Measurements from ENCODE around the gene CPSF4. TPM values are rescaled to one million over a fixed set of nuclear protein-coding genes. Genes with fewer than 3 reads are reported as not detected.
A peak's percentile ranks its signal among the peaks of the same experiment; 100 is the strongest.
"Not testable (repeated sequence)": the region's sequence is repeated elsewhere in the genome, so short reads cannot be mapped to it uniquely, and the experiment has no call there.

The CPSF4 gene
- total RNA-seq, 1 experiment from 2014 or later: 37.2 TPM

DNA sequence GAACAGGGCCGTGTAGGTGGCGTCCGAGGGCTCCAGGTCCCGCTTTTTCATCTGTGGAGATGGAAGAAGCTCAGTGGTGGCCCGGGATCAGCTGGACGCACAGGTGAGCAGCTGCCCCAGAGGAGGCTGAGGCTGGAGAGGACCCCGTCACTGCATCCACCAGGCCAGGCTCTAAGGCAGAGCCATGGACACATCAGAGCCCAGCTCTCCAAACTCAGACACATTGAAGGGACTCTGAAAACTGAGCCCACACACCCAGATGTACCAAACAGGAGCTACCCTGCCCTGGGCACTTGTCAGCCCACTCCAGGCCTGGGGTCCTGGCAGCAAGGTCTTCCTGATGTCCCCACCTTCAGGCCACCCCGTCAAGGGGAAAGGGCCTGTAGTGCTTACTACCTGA, 9.0 kb upstream of the CPSF4 start:
- no peaks in the 10 kb centered on the region for H3K27me3 Mint-ChIP-seq (ENCODE audit: unreplicated experiment)
- H3K27ac Mint-ChIP-seq (ENCODE audit: unreplicated experiment): no peak overlapping the region
- H3K9me3 Mint-ChIP-seq (ENCODE audit: low read depth, unreplicated experiment): no peaks in the 10 kb centered on the region
- BruUV-seq (replicated peaks): no TSS peak
- no peak for DNase-seq
- TF ChIP-seq, protein P1, sequence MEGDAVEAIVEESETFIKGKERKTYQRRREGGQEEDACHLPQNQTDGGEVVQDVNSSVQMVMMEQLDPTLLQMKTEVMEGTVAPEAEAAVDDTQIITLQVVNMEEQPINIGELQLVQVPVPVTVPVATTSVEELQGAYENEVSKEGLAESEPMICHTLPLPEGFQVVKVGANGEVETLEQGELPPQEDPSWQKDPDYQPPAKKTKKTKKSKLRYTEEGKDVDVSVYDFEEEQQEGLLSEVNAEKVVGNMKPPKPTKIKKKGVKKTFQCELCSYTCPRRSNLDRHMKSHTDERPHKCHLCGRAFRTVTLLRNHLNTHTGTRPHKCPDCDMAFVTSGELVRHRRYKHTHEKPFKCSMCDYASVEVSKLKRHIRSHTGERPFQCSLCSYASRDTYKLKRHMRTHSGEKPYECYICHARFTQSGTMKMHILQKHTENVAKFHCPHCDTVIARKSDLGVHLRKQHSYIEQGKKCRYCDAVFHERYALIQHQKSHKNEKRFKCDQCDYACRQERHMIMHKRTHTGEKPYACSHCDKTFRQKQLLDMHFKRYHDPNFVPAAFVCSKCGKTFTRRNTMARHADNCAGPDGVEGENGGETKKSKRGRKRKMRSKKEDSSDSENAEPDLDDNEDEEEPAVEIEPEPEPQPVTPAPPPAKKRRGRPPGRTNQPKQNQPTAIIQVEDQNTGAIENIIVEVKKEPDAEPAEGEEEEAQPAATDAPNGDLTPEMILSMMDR (IDR thresholded peaks at IDR 0.05; ENCODE audit: unreplicated experiment): no peak
- no peaks in the 10 kb centered on the region for H3K4me1 Mint-ChIP-seq (ENCODE audit: low read depth, unreplicated experiment)
- CTCF ChIA-PET: no interaction called here
- H3K36me3 Mint-ChIP-seq (ENCODE audit: insufficient read depth, unreplicated experiment): peaks cover 25% of the 10 kb centered on the region
- no peak overlapping the region for H3K4me3 Mint-ChIP-seq (ENCODE audit: low read depth, unreplicated experiment)
- intact Hi-C loops (cut with micrococcal nuclease; ENCODE audit: unreplicated experiment): no loop called here

DNA sequence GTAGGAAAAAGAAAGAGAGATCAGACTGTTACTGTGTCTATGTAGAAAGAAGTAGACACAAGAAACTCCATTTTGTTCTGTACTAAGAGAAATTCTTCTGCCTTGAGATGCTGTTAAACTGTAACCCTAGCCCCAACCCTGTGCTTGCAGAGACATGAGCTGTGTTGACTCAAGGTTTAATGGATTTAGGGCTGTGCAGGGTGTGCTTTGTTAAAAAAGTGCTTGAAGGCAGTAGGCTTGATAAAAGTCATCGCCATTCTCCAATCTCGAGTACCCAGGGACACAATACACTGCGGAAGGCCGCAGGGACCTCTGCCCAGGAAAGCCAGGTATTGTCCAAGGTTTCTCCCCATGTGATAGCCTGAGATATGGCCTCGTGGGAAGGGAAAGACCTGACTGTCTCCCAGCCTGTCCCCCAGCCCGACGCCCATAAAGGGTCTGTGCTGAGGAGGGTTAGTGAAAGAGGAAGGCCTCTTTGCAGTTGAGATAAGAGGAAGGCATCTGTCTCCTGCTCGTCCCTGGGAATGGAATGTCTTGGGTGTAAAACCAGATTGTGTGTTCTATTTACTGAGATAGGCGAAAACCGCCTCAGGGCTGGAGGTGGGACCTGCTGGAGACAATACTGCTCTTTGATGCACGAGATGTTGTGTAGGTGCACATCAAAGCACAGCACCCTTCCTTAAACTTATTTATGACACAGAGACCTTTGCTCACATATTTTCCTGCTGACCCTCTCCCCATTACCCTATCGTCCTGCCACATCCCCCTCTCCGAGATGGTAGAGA, 6.8 kb upstream of the CPSF4 start:
- CTCF ChIA-PET; H3K9me3 Mint-ChIP-seq (ENCODE audit: low read depth, unreplicated experiment); H3K27ac Mint-ChIP-seq (ENCODE audit: unreplicated experiment); intact Hi-C loops (cut with micrococcal nuclease; ENCODE audit: unreplicated experiment); DNase-seq; BruUV-seq (replicated peaks); H3K4me1 Mint-ChIP-seq (ENCODE audit: low read depth, unreplicated experiment); H3K27me3 Mint-ChIP-seq (ENCODE audit: unreplicated experiment); H3K4me3 Mint-ChIP-seq (ENCODE audit: low read depth, unreplicated experiment): not testable (repeated sequence)
- H3K36me3 Mint-ChIP-seq (ENCODE audit: insufficient read depth, unreplicated experiment): peaks cover 33% of the 10 kb centered on the region

DNA sequence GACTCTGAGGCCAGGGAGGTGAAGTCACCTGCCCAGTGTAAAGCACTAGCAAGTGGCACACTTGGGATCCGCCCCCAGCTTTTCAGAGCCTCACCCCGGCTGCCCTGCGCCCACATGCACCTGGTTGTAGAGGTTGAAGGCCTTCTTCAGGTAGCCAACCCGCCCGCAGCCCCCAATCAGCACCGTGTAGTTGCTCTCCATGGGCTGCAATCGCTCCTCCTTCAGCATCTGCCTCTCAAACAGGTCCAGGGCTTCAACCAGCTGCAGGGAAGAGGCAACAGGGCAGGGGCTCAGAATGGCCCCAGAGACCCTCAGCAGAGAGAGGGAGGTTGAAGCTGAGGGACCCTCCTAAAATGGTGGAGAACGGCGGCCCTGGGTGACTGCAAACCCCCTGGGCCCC, 5.6 kb upstream of the CPSF4 start:
- intact Hi-C loops (cut with micrococcal nuclease; ENCODE audit: unreplicated experiment): no loop called here
- TF ChIP-seq, protein P1 (IDR thresholded peaks at IDR 0.05; ENCODE audit: unreplicated experiment): no peak
- Mint-ChIP-seq H3K4me3 (ENCODE audit: low read depth, unreplicated experiment) (no peak overlapping the region), H3K27ac (ENCODE audit: unreplicated experiment) (no peak overlapping the region), H3K9me3 (ENCODE audit: low read depth, unreplicated experiment) (no peaks in the 10 kb centered on the region), H3K27me3 (ENCODE audit: unreplicated experiment) (no peaks in the 10 kb centered on the region), H3K4me1 (ENCODE audit: low read depth, unreplicated experiment) (no peaks in the 10 kb centered on the region), H3K36me3 (ENCODE audit: insufficient read depth, unreplicated experiment) (peaks cover 30% of the 10 kb centered on the region)
- DNase-seq: no peak
- BruUV-seq (replicated peaks): no TSS peak
- CTCF ChIA-PET: no interaction called here

DNA sequence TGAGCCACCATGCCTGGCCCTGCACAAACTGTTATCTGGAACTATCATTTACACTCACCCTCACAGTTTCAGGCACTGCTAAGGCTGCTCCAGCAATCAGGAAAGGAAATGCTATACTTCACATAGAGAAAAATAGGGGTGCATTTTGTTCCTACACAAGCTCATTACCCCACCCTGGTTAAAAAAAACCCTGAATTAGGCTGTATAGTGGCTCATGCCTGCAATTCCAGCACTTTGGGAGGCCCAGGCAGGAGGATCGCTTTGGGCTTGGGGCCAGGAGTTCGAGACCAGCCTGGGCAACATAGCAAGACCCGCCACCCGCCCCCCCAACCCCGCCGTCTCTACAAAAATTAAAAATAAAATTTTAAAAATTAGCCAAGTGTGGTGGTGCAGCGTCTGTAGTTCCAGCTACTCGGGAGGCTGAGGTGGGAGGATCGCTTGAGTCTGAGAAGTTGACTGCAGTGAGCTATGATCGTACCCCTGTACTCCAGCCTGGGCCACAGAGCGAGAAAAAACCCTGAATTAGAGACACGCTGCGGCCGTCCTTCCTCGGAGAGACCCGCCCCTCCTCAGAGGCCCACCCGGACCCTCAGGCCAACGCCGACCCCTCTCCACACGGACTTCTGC, 684 bp upstream of the CPSF4 start:
- CTCF ChIA-PET: no interaction called here
- TF ChIP-seq, protein P1 (IDR thresholded peaks at IDR 0.05; ENCODE audit: unreplicated experiment): no peak
- H3K36me3 Mint-ChIP-seq (ENCODE audit: insufficient read depth, unreplicated experiment): peaks cover 57% of the 10 kb centered on the region
- no TSS peak for BruUV-seq (replicated peaks)
- no peaks in the 10 kb centered on the region for H3K27me3 Mint-ChIP-seq (ENCODE audit: unreplicated experiment)
- H3K9me3 Mint-ChIP-seq (ENCODE audit: low read depth, unreplicated experiment): no peaks in the 10 kb centered on the region
- H3K4me1 Mint-ChIP-seq (ENCODE audit: low read depth, unreplicated experiment): no peaks in the 10 kb centered on the region
- no peak for DNase-seq
- intact Hi-C loops (cut with micrococcal nuclease; ENCODE audit: unreplicated experiment): no loop called here
- peak overlapping the region; percentile 89 for H3K27ac Mint-ChIP-seq (ENCODE audit: unreplicated experiment)
- peak overlapping the region; percentile 98 for H3K4me3 Mint-ChIP-seq (ENCODE audit: low read depth, unreplicated experiment)

DNA sequence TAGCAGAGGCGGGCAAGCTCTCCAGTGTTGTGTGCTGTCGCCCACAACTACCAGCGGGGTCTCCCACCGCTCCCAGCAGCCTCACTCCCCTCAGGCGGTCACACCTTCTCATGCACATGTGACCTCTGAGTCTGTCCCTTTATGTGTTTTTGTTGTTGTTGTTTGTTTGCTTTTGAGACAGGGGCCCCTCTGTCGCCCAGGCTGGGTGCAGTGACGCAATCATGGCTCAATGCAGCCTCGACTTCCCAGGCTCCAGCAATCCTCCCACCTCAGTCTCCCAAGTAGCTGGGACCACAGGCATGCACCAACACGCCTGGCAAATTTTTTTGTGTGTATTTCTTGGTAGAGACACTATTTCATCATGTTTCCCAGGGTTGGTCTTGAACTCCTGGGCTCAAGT, 1.5 kb downstream of the CPSF4 start:
- no TSS peak for BruUV-seq (replicated peaks)
- CTCF ChIA-PET: no interaction called here
- TF ChIP-seq, protein P1 (IDR thresholded peaks at IDR 0.05; ENCODE audit: unreplicated experiment): no peak
- peaks cover 45% of the 10 kb centered on the region for H3K36me3 Mint-ChIP-seq (ENCODE audit: insufficient read depth, unreplicated experiment)
- intact Hi-C loops (cut with micrococcal nuclease; ENCODE audit: unreplicated experiment): no loop called here
- H3K4me3 Mint-ChIP-seq (ENCODE audit: low read depth, unreplicated experiment): peak overlapping the region; percentile 98
- no peaks in the 10 kb centered on the region for H3K9me3 Mint-ChIP-seq (ENCODE audit: low read depth, unreplicated experiment)
- no peaks in the 10 kb centered on the region for H3K4me1 Mint-ChIP-seq (ENCODE audit: low read depth, unreplicated experiment)
- no peak for DNase-seq
- H3K27me3 Mint-ChIP-seq (ENCODE audit: unreplicated experiment): no peaks in the 10 kb centered on the region
- H3K27ac Mint-ChIP-seq (ENCODE audit: unreplicated experiment): peak overlapping the region; percentile 89
